CD4-positive, alpha-beta T cell treated with Interleukin-17A for 4 hours (primary cell): ENCODE results near the gene CAMKMT.

ENCODE experiments used
- DNase-seq: peaks from one replicate; pipeline ENCODE4 v3.0.0-alpha.2; 2020; ENCODE audit warnings: mixed read lengths

The CAMKMT gene

DNA sequence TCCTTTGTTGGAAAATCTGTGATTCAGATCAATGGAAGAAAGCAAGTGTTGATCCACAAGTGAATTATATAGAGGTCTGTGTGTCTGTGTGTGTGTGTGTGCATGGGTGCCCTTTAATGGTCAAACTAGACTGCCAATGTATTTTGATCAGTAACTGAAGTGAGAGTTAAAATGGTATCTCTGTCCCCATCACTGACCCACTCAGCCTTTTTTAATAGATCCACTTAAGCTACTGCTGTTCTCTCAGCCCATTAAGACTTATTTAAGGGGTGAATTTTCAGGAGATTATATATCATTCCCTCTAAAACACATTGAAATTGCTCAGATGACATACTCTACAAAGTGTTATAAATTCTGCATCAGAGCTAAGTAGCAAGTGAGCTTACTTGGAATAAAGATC is 386.0 kb downstream of the CAMKMT start:
- no peak for DNase-seq

DNA sequence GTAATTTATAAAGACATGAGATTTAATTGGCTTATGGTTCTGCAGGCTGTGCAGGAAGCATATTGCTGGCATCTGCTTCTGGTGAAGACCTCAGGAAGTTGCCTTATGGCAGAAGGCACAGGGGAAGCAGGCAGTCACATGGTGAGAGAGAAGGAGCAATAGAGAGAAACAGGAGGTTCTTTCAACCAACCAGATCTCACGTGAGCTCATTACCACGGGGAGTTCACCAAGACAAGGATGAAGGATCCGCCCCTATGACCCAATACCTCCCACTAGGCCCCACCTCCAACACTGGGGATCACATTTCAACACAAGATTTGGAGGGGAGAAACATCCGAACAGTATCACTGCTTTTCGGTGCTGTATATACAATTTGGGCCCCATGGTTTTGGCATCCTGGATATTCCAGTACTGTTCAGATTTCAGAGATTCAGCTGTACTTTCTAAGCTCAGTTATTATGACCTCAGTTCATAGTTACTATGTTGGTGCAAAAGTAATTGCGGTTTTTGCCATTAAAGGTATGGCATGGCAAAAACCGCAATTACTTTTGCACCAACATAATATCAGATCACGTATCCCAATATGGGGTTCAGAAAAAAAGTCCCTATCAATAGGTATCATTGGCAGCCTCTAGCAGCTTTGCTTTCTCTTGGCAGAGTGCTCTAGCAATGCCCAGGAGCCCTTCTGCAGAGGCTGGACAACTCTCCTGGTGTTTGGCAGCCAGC is 390.2 kb downstream of the CAMKMT start:
- DNase-seq, result no peak

DNA sequence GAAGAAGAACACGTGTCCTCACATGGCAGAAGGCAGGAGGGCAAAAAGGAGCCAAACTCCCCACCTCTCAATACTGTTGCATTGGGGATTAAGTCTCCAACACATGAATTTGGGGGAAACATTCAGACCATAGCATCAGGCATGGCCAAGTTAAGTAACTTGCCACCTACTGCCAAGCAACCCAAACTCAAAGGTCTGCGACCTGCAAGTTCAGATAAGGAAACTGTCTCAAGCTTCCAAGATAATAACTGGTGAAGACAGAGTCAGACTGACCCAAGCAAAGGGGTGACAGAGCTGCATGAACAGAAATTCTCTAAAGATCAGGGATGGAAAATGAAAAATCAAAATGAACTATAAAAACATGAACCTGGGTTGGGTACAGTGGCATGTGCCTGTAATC is 391.0 kb downstream of the CAMKMT start:
- no peak for DNase-seq

DNA sequence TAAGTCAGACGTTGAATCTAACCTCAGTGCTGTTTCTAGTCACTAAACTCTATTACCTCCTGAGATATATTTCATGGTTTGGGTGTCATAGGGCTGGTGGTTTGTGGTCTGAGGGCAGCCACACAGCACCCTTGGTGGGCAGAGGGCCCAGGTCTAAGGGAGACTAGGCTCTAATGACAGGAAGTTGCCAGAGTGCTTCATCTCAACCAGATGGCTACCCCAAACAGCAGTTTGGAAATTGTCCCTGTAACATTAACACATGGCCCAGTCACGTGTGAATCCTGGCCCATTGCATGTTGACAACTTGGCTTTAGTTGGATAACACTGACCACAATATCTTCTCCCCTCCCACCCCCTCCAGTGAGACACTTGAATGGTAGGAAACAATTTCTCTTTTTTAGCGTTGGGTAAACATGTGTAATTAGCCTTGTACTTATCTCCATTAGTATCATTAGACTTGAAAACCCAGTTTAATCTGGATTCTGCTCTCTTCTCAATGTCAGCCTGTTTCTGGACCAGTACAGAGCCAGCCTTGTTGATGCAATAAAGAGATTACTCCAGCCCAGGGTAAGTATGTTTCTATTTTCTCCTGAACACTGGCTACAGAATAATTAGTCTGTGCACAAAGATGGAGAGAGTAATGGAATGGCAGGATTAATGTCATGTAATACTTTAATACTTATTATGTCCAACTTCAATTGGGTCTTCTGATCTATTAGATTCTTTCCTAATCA is 392.0 kb downstream of the CAMKMT start:
- DNase-seq, result no peak

DNA sequence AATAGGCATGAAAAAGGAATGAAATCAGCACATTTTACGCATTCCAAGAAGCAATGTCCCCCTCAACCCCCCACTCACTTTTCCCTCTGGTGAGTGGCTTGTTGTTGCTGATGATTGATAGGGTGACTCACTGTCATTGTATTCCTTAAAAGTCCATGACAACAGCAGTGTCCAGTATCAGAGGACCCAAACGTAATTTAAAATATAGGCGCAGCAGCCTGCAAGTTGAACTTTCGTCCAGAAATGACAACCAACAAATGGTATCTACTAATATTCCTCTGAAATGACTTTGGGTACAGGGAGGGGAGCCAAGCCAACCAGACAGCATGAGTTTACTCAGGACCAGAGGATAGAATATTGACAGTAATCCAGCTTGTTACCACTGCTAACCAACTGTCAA is 396.8 kb downstream of the CAMKMT start:
- DNase-seq, result no peak

DNA sequence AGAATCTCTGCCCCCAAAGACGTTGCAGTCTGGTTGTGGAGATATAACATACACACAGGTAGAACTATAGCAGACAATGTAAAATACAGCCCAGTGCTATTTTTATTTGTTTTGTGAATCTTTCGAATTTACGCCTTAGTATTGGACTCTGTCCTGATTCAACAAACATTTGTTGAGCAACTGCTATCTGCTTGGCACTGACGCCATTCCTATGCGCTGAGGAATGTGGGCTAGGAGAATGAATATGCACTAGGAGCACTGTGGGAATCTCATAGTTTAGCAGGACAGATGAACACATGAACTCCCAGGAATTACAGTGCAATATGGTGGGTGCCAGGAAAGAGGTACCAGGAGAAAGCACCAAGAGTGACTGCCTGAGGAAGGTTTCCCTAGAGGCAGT is 398.1 kb downstream of the CAMKMT start:
- no peak for DNase-seq

DNA sequence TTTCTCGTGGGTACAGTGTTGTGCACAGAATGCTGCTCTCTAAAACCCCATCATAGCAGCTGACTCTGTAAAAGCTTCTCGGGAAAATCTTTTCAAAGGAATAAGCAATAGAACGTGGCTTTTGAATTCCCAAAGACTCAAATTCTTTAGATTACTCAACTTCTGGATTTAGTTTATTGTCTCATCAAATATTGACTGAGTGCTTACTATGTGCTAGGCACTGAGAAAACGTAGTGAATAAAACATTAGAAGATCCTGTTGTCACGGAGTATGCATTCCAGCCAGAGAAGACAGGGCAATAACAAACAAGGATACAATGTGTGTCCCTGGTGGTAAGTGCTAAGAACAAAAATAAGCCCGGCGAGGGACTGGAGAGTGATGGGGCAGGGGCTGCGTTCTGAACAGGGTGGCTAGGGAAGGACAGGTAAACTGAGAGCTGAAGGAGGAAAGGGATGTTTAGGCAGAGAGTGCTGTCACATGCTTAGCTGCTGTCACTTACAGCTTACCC is 401.6 kb downstream of the CAMKMT start:
- no peak for DNase-seq

DNA sequence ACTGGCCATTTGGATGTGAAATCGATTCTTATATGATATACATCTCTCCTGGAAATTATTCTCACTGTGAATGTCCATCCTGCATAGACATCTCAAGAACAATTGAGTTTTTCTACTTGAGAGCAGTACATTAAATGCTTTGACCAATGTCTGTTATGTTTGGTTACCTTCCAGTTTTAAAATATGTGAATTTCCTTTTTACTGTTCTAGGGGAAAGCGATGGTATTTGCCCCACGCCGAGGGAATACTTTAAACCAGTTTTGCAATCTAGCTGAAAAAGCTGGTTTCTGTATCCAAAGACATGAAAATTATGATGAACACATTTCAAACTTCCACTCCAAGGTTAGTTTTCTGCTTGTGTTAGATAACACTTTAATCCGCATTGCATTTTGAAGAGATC is 404.5 kb downstream of the CAMKMT start:
- DNase-seq, result no peak

DNA sequence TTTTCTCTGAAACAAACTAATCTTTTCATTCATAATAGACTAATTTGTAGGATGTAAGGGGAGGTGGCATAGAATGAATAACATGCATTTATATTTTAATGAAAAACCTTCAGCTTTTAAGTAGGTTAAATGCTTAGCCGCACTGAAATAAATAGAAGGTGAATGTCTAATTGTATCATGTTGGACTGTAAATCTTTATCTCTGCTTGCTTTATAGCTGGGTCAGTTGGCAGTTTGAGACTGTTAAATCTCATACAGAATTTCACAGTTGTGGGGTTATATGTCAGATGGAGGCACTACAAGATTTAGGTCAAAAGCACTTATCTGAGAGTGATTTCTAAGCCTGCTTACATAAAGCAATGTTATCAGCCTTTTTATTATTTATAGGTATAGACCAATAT is 405.0 kb downstream of the CAMKMT start:
- no peak for DNase-seq

DNA sequence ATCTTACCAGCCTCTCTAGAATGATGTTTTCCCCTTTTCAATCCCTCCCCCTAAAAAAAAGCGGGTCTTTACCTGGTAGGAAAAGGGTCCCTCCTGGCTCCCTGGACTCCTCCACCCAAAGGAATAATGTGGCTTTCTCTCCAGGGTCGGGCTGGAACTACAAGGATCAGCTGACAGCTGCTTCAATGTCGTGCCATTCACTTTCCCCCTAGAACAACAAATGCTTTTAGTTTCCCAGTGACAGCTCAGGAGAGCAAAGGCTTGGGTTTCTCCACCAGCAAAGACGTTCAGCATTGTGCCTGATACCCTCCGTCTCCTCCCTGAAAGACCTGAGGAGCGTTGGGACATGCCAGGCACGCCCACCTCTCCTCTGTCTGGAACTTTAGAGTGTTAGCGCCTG is 405.9 kb downstream of the CAMKMT start:
- DNase-seq, result no peak

DNA sequence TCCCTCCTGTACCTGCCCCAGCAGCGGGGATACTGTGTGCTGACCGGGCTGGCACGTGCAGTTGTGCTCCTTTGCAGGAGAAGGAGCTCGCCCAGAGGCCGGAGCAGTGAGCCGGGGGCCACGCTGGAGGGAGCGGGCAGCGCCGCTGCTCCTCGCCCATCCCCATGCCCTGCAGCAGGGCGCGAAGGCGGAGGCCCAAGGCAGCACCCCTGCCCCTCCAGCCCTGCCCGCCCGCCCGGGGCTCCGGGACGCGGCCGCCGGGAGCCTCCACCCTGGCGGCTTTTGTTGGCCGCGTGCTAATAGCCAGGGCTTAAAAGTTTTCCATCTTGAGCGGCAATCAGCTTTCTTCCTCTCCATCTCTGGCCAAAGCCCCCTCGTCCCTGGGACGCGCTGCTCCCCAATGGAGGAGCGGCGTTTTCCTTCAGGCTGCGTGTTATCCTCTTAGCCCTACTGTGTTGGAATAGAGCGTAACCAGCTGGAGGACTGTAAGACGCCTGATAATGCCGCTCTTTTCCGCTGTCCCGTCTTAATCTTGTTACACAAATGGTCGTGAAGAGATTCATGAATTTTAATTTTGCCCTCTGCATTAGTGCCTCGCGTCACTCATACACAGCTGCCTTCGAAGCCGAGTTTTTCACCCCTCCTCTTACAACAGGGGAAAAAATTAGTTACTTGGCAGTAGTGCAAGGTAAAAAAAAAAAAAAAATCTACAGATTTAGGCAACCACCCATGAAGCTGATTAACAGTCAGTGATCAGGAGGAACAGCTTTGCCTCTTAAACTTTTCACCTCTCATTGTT is 406.9 kb downstream of the CAMKMT start:
- no peak for DNase-seq

DNA sequence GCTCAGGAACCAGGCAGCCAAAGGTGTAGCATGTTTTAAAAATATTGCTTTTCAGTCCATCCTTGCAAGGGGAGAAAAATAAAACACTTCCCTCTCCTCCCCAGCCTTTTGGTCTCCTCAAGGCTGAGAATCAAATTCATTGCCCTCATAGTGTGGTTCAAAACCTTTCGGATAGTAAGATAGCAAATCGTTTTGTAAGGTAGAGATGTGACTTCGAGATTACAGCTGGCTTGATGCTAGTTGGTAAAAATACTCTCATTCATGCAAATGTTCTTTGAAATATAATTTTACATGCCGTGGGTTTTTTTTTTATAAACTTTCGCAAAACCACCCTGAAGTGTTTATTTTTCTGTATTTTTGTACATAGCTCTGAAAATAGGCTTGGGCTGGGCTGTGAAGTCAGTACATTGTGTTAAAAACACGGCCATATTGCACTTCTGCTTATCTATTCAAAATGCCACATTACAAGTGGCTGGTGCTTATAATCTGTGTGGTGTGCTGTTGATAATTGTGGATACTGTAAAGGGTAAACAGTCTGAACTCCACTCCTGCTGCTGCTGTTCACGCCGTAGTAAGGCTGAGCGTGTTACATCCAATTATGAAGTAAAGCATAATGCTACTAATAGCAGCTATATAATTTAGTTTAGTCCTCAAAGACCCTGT is 407.7 kb downstream of the CAMKMT start:
- DNase-seq, result no peak

DNA sequence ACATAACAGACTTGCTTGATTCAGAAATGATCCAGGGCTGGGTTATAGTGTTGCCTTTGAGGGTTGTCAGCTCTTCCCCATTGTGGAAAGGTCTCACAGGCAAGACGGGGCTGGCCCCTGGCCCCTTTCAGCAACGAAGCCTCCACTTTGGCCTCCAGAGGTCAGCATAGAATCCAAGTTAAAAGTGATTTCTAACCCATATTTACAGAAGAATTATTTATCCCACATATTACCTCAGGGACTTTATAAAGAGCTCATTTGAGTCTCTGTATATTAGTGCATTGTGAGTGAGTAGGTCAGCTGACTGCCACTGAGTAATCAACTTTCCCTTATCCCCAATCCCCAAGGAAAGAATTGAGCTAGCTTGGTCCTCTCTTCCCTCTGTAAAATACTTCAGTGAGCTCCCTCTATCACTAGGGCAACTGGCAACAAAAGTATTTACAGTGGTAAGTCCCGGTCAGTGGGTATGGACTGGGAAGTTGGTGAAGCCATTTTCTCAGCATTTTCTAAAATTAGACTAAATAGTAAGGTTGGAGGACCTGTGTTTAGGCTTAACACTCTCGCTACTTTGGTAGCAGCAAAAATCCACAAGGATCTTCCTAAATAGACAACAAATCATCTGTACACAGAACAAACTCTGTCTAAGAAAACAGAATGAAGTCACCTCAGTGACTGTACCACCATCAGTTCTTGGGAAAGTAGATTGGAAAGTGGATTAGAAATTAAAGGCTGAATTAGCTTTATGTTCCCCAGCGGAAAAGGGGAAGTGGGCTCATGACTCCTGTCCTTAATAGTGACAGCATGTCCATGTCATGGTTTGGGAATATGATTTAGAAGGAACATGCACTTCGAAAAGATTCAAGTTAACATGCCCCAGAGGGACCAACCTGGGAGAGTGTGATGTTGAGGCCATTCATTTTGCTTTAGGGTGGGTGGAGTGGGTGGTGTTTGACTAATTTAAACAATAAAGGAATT is 408.8 kb downstream of the CAMKMT start:
- DNase-seq, result no peak

DNA sequence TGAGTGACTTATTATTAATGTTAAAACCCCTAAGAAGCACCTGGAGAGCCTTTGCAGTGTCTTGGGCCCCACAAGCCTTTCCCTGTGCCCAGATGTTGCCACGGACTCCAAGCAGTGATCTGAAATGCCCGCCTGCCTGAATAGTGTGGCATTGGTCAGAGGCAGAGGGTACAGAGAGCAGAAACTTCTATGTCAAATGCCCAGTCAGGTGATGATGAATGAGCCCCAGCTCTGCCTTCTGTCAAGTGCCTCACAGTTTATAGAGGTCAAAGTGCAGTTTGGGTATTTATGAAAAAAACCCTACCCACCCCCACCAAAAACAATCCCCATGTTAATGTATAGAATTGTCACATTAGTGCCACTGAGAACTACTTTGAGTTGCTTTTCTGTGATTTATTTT is 409.8 kb downstream of the CAMKMT start:
- no peak for DNase-seq

DNA sequence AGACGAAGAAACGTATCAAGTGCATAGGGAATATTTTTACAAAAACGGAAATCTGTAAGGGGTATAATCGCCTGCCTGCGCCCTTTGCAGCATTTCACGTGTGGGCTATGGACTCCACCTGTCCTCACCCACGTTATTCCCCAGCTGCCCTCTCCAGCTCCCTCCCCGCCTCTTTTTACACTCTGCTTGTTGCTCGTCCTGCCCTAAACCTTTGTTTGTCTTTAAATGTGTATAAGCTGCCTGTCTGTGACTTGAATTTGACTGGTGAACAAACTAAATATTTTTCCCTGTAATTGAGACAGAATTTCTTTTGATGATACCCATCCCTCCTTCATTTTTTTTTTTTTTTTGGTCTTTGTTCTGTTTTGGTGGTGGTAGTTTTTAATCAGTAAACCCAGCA is 410.4 kb downstream of the CAMKMT start:
- DNase-seq, result no peak

DNA sequence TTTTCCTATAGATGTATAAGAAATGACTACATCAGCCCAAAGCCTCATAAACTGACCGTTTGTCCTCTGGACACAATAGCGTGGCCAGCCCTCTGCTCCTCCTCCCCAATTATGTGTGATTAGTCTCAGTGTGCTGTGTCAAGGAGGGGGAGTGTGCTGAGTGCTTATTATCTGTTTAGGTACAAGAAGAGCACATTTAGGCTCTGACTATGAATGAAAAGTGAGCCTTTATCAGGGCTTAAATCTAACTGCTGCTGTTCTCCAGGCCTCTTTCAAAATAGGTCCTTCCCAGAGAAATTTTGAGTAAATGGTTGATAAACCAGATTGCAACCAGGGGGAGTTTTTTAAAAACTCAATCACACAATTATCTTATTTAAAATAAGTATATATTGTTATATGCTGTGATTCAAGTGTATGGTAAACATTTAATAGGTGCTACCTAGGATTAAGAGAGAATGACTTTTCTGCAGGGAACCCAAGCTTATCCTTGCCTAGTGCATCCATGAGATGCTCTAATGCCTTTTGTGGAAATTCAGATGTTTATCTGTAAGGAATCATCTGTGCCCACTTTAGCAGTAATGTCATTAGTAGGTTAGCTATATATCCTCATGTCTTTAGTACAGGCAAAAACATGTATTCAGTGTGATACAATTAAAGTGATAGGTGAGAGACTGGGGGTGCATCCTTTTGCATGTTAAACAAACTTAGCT is 411.1 kb downstream of the CAMKMT start:
- DNase-seq, result no peak

DNA sequence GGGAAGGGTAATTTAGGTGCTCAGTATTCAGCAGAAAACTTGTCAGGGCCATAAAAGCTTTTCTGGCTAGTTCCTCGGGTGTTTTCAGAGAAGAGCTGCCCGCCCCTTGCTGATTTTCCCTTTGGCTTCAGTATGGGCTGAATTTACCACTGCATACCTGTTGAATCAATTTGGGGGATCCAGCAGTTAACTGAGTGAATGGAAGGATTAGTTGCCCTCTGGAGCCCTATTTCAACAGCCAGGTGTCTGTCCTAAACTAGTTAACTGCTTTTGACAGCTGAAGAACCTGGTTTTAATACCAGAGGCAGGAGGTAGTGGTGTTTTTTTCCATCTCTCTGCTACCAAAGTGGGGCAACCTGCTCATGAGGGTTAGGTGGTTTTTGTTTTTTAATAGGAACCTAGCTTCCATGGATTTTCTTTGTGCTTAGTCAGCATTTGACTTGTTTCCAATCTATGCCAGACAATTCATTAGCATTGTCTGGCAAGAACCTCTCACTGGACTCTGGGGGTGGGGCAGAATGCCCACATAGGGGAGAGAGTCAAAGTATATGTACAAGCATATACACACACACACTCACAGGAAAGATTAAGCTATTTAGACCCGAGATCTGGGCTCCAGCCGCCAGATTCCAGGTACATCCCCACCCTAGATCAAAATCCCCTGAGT is 413.2 kb downstream of the CAMKMT start:
- DNase-seq, result no peak

DNA sequence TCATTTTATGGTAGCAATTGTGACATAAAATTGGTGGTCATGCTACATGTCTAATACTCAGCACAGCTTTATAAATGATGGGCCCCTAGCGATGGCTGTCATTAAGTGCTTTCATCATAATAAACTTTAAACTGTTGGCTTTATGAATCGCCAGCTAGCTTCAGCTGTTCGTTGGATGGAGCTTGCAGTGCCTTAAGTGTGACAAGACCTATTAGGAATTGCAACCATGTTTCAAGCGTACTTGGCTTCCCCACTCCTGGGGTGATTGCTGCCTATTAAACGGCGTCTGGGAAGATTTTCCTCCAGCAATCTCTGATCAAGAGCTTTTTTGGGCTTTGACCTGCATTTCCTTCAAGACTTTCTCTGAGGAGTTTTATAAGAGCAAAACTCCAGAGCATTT is 415.3 kb downstream of the CAMKMT start:
- no peak for DNase-seq

DNA sequence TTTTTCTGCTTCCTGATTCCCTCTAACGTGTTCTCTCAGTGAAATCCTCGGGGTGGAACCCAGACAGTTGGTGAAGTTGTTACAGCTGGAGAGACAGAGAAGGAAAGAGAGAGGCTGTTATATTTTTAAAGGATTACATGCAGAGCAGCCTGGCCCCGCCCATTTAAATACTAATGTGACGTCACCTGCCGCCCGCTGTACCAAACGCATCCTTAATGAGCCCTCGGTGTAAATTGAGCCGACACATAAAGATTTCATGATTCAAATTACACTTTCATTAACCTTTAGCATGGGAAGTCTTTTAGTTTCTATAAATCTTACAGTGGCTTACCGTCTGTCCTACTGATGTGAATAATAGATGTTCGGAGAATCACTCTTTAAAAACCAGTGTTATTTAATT is 415.8 kb downstream of the CAMKMT start:
- DNase-seq, result no peak

DNA sequence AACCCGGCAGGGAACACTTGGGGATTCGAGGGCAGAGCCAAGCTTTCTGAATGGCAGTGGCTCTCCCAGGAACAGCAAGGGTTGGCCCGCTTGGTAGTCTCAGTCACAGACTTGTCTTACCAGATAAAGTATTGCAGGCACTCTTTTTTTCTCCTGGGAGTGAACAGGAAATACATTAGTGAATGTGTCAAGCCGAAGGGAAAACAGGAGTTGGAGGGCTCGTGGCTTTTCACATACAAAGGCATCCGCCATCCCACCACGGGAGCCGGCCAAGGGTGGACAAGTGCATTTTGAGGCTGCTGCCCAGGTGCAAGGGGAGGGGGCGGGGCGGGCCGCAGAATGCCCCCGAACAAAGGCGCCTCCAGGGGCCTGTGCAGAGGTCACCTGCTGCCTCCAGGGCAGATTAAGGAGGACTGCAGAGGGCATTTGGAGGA is 416.5 kb downstream of the CAMKMT start:
- DNase-seq, result no peak
